ENCODE data around the gene GSG1L.

The GSG1L gene

DNA sequence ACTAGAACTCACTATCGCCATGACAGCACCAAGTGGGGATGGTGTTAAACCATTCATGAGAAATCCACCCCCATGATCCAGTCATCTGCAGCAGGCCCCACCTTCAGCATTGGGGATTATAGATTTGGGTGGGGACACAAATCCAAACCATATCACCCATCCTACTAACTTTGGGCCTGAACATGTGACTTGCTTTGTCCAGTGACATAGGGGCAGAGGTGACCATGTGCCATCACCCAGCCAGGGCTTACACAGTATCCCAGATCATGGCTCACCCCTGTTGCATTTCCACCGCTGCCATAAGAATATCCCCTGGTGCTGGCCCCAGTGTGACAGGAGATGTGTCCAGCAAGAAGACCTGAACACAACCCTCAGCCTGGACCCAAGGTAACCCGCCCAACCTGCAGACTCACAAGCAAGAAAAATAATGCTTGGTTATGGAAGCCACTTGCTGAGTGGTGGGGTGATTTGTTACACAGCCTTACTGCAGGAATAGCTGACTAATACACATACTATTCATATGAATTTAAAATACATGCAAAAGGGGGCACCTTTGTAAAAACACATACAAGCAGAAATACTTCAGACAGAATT is 130.9 kb downstream of the GSG1L start:
- DNase-seq = no peak

DNA sequence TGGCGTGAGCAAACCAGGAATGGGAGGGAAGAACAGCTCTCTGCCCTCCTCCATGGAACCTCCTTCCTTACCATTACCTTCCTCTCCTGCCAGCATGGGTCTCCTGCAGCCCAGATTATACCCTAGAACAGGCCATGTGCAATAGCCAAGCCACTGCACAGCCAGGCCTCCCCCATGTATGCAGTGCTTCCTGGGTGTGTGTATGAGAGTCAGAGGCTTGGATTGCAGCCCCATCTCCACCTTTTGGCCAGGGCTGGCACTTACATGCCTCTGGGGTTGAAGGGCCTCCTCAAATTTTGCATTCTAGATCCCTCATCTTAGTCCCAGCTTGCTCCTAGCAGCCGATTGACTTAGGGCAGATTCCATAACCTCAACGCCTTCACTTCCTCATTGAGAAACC is 133.7 kb downstream of the GSG1L start:
- no peak for DNase-seq

DNA sequence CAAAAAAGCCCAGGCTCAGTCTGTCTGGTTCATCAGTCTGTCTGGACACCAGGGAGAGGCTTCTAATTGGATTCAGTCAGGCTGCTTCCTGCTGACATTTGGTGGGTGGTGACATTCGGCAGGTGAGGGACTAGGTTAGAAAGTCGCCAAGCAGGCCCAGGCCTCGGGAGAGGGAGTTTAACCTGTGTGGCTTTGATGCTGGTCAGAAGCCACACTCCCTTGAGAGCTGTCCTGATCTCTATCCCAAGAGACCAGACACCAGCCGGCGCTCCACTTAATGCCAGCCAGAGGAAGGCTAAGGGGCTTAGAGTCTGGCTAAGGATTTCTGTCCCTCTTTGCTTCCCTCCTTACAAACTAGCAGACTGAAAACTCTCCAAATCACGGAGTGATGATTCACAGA is 135.0 kb downstream of the GSG1L start:
- no peak for DNase-seq

DNA sequence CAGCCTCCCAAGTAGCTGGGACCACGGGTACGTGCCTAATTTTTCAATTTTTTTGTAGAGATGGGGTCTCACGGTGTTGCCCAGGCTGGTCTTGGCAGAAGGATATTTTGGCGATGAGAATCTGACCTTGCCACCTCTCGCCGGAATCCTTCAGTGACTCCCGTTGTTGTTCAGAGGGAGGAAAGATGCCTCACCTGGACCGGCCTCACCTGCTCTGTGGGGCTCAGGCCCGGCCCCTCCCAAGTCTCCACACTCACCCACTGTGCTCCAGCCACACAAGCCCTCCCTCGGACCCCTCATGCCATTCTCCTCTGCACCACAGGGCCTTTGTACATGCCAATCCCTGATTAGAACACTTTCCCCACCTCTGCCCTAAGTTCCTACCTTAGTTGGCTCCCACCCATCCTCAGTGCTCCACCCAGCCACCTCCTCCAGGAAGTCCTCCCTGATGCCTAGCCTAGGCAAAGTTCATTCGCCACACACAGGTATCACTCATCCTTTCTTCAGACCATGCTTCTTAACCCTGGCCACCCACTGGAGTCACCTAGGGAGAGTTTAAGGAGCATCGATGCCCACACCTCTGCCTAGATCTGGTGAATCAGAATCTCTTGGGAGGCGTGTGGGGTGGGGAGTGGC is 136.1 kb downstream of the GSG1L start:
- DNase-seq = no peak

DNA sequence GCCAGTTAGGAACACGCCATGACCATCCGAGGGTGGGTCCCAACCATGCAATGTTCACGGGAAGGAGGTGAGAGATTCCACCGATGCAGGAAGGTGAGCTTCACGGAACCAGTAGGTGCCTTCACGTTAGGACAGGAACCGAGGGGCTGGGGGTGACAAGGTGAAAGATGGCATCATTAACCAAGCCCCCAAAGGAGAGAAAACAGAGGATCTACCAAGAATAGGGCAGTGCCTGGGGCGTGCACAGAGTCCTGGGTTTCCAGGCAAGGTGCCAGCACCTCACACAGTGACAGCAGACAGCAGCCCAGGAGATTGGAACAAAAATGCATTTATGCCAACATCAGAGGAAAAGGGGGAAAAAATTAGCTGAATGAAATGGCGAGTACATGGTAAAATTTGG is 137.9 kb downstream of the GSG1L start:
- no peak for DNase-seq

DNA sequence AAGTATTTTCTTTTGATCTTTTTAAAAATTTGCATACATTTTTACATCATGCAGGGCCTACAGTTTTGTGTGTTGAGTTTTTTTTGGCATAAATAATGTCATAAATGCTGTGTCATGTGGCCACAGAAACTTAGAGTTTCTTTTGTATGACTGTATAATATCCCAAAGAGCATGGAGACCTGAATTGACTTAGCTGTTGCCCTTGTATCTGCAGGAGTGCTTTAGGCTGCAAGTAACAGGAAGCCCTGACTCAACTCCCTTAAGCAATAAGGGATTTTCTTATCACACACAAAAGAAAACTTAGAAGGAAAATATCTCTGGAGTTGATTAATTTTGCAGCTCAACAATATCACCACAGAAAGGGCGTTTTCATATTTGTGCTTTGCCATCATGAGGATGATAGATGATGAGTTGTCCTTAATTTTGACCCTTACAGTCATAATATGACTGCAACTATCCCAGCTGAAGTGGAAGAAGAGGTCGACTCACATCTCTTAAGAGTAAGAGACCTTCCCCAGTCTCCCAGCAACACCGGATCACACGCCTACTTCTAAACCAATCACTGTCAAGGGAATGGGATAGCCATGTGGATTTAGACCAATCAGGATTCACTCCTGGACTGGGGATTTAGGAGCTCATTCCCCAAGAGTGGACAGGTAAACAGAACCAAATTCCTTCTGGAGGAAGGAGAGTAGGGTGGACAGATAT is 138.9 kb downstream of the GSG1L start:
- DNase-seq = no peak

DNA sequence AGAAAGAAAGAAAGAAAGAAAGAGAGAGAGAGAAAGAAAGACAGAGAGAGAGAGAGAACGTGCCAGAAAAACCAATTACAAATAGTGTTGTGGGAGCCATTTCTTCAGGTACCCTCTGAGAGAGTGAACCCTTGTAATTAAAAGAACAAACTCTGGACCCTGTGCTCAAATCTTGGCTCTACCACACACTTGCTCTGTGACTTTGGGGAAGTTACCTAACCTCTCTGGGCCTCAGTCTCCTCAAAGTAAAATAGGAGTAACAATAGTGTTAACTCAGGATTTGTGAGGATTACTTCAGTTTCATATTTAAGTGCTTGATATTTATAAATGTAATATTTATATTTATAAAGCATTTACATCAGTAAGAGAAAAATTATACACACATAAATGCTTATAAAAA is 139.8 kb downstream of the GSG1L start:
- DNase-seq = no peak

DNA sequence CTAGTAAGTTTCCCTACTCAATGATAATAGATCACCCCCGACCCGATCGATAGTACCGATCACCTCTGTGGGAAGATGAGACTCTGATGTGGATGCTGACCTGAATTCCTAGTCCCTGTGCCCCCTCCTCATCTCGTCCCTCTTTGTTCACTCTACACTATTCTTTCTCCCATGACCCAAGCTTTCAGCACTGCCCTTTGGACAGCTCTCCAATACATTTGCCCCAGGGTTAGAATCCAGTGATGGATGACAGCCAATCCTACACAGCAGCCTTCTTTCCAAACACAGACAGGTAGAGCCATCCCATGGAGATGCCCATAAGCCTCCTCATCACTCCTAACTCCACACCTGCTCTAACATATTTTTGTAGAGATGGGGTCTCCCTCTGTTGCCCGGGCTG is 141.1 kb downstream of the GSG1L start:
- DNase-seq = no peak

DNA sequence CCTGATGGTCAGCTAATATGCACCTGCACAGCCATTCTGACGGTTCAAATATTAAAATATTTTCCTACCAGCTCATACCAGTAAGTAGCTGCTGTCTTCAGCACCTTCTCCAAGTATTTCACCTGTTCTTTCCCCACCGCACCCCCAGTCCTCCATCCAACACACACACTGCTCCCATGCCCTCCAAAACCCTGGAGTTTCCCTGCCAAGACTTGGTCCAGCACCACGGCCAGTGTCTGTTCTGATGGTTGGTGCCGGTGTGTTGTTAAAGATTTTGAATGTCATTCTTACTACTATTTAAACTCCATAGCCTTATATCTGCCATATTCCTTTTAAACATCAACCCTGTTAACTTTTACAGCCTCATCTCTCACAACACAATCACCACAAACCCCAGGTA is 142.4 kb downstream of the GSG1L start:
- DNase-seq = no peak

DNA sequence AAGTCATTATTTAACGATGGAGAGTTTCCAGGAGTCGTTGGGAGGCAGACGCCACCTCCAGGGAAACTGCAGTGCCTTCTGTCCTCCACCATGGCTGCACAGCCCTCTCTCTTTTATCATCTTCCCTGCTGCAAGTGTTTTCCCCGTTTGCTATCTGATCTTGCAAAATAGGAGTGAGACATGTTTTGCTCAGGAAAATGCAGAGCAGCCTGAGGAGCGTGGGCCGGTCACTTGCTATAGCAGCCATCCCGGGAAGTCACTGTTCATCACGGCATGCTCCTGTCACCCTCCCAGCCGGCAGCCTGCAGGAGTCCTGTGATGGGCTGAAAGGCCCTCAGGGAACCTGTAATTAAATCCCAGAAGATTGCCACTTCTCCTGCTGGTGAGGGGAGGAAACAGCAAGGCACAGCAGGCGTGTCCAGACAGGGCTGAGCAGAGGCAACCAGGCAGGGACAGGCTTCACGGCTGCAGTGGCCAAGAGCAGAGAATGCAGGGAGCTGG is 143.1 kb downstream of the GSG1L start:
- DNase-seq = no peak

DNA sequence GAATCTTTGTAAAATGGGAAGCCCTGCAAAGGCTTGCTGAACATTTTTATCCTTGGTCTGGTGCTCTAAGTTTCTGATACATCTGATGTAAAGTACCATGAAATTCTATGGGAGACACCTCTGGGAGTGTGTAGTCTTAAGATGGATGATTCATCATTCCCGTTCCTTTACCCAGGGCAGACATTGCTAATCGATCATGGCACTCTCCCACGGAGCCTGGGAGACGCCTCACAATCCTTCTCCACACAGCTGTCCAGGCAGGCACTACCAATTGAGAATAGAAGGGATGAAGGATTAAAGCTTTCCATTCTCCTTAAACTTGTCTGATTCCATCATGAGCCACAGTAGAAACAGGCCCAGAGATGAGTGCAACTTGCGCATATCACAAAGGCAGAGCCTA is 144.8 kb downstream of the GSG1L start:
- no peak for DNase-seq

DNA sequence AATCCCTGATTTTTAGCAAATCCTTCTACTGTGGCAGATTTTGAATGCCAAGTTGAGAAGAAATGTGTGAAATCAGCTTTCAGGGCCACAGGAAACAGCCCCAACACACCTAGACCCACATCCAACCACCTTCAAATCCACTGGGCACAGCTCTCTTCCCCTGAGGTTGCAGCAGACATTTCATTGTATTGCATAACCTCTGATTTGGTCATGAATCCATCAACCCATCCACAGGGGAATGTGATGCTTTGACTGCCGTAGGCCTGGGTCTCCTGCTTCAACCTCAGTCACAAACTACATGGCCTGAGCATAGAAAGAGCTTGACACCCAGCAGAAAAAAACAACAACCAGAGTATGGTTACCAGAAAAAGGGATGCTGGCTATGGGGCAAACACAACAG is 145.6 kb downstream of the GSG1L start:
- no peak for DNase-seq

DNA sequence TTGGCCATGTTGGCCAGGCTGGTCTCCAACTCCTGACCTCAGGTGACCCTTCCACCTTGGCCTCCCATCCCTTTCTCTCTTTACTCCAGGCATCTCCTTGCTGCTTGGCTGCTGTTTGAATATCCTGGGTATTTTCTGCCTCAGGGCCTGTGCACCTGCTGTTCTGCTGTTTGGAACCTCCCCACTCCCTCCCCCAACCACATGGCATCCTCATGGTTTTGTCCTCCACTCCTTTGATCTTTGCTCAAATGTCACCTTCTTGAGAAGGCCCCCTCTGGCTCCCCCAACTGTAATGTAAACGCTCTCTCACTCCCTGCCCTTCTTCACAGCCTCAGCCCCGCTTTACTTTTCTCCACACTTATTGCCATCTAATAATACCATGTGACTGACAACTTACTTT is 152.0 kb downstream of the GSG1L start:
- no peak for DNase-seq

DNA sequence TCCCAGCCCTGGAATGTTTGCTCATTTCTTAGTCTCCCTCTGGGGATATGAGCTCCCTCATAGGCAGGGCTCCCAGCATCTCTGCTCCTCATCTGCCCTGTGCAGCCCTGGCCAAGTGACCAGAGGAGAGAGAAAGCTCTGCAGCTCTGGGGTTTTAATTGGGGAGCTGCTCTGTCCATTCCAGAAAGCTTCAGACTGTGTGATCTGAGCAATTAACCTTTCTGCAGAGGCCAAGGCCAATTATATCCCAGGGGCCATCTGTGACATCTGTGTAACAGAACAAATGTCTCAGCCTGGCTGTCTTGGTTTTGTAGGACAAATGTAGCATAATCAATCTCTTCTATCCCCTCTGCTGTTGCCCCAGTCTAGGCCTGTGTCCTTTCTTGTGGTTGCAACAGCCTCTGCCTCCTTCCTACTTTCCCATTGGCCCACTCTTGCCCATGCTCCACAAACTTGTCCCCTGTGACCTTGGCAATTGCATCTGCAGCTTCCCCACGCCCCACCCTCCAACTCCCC is 156.0 kb downstream of the GSG1L start:
- DNase-seq = no peak

DNA sequence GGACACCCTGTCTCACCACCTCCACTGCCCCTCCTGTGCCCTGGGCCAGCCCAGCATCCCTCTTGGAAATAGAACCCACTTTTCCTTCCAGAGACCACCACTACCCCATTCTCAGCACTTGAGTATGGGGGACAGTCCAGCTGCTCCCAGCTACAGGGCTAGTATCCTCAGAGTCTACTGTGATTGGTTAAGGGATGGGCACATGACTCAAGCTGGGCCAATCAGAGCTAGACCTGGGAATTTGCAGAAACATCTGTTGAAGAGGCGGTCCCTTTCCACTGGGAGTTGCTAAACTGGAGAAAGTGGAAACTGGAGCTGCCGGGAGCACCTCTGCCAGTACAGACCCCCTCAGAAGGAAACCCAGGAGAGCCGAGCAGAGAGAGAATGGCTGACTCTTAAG is 156.6 kb downstream of the GSG1L start:
- DNase-seq = no peak

DNA sequence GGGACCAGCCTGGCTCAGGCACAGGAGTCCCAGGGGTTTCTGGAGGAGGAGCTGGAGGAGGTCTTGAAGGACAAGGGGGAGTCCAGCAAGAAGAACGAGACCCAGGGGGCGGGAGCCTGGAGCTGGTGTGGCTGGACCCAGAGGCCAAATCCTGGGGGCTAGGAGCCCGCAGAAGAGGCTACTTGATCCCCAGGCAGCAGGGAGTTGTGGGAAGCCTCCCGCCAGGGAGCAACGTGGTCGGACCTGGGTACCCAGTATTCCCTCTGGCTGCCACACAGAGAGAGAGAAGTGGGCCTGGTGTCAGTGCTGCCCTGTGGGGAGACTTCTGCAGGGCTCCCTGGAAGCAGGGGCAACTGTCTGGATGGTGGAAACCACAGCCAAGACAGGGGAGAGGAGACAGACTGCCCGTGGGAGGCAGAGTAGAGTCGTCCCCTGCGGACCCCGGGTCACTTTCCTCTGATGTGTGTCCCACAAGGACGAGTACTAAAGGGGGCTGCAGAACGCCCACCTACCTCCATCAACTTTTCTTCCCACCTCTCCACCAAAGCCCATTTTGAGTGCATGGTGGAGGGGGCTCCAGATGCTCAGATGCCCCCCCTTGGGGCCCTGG is 160.4 kb downstream of the GSG1L start:
- DNase-seq = no peak

DNA sequence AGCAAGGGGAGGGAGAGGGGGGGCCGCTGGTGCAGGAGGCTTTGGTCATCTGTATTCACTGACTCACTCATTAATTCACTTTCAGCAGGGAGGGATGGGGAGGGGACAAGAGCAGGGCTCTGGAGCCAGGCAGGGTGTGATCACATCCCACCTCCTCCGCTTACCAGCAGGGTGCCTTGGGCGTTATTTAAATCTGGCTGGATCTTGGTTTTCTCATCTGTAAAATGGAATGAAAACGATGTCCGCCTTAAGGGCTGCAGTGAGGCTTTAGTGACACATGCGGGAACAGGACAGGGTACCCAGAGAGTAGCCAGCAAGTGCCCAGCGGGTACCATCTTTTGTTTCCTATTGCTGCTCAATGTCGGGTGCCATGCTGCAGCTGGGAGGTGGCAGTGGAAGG is 161.0 kb downstream of the GSG1L start:
- no peak for DNase-seq

DNA sequence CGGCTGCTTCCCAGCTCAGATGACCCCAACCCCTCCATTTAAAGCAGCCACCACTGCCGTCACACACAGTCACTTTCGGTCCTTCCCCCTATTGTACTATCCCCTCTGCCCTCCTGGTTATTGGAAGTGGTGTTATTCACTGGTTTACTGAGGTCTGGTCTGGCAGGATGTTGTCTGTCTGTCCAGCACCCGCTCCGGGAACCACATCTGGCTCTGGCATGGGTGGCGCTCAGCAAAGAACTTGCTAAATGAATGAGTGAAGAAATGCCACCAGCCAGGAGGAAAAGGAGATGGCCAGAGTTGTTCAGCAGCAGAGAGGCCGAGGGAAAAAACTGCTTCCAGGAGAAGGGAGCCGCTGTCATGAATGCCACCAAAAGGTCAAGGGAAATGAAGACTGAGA is 161.6 kb downstream of the GSG1L start:
- no peak for DNase-seq

DNA sequence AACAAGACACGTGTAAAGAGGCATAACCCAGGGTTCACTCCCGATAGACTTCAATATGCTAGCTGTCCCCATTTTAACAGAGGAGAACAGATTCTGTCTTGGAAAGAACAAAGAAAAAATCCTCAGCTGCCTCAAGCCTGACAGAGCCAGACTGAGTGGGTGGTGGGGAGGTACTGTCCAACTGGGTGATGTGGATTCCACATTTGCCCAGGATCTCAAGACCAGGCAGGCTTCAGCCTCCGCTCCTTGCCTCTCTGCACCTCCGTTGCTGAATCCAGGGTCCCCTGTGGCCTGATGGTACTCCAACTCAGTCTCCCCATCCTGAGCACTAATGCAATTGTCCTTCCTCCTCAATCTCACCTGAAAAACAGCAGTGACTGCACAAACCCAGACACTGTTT is 163.8 kb downstream of the GSG1L start:
- no peak for DNase-seq

DNA sequence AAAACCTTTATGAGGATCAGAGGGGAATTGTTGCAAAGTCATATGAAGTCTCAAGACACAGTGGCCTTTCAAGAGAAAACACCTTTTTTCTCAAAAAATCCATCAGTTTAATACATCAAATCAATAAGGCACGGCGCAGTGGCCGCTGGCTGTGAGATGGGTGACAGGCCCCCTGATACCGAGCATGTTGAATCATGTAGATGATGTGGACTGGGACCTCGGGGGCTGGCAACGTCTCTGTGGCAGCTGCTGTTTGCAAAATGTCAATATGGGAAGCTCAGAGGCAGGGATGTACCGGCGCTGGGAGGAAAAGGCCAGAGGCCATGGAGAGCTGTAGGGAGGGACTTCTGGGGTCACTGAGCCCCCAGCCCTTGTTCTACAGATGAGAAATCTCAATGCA is 169.1 kb downstream of the GSG1L start:
- no peak for DNase-seq

DNA sequence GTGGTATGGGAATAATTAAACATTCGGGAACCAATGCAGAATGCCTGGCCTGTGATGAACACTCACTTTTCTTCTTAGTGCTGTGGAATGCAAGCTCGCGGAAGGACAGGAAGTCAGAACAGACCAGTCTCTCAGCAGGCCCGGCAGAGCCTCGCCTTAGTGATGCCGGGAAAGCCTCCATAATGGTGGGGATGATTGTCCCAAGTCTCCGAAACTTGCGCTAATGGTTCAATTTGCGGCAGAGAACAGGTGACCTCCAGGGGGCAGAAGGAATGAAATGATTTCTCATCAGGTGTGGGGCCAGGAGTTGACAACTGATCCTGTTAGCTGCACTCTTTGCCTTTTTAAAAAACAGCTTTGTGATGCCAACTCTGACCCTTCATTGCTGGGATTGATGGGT is 170.6 kb downstream of the GSG1L start:
- DNase-seq = no peak

DNA sequence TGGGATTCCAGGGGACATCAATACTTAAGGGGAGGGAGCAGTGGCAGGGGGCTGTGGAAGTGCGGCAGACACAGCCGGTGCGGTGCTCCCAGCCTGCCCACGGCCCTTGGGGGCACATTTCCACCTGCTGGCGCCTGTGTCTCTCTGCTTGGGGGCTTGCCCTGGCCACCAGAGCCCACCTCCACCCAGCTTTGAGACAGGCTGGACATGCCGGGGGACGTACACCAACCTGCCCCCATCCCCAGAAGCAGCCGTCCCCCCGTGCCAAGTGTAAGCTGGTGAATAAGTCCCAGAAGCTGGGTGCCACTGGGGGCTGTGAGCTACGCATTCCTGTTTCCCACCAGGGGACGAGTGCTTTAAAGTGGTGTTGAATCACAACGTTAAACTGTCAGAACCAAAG is 172.6 kb downstream of the GSG1L start:
- DNase-seq = no peak

DNA sequence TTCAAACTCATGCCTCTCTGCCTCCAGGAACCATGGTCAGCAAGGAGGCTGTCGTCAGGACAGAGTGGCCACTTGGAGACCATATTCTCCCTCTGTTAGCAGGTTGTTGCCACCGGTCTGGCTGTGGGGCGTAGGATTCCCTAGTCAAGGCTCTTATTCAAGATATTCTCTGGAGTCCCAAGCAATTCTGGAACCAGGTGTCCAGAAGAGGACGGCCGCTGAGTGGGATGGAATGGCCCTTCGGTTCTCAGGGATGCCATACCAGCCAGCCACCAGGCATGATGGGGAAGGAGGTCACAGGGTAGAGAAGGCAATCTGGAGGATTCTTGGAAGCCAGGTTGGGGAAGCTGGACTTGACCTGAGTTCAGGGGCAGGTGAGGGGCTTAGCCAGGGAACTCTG is 173.5 kb downstream of the GSG1L start:
- DNase-seq = no peak

DNA sequence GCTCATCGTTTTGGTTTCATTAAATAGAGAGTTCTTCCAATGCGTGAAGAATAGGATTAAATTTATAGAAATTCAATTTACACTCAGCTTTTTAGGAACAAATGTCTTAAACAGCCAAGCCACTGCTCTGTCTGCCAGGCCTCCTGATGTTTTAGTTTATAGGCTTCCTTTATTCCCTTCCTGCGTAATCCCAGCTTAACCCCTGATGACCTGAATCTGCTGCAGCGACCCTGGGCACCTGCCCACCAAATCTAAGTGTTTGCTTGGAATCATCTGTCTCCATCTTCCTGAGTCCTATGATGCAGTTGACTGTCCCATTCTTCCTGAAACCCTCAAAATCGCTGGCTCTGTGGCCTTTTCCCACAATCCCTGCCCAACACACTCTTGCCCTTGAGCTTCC is 179.9 kb downstream of the GSG1L start:
- DNase-seq = no peak

All from NCI-H1048 (cell line).